Uterus (tissue), 4 donors: ENCODE results near the gene DOCK6. TPM values are rescaled to one million over a fixed set of nuclear protein-coding genes. Genes with fewer than 3 reads are reported as not detected.
"Not testable (repeated sequence)": the region's sequence is repeated elsewhere in the genome, so short reads cannot be mapped to it uniquely, and the experiment has no call there.

Experiments
- DNase-seq, 2 donors: peaks; one replicate each; pipeline ENCODE4 v3.0.0-alpha.2; 2019 to 2020
- H3K27ac ChIP-seq, 2 donors: fragments of 200-600 bp; sonication (generic); 1 replicate in 1 of 2; 2 replicates in 1 of 2; pipeline ENCODE4 v1.5.1; 2016 to 2018
- H3K27me3 ChIP-seq, 2 donors: fragments of 200-600 bp; sonication (generic); one replicate each; pipeline ENCODE4 v1.5.1; 2018 to 2019; ENCODE audit warnings: control low read depth in 1 of 2
- H3K36me3 ChIP-seq, 2 donors: fragments of 200-600 bp; sonication (generic); one replicate each; pipeline ENCODE4 v1.5.1; 2019; ENCODE audit warnings: control low read depth in 1 of 2
- H3K4me1 ChIP-seq, 2 donors: fragments of 200-600 bp; sonication (generic); one replicate each; pipeline ENCODE4 v1.5.1; 2018 to 2019; ENCODE audit warnings: control low read depth in 1 of 2
- H3K4me3 ChIP-seq, 2 donors: fragments of 200-600 bp; sonication (generic); 1 replicate in 1 of 2; 2 replicates in 1 of 2; pipeline ENCODE4 v1.5.1; 2018 to 2019; ENCODE audit warnings: mild to moderate bottlenecking in 1 of 2
- H3K9me3 ChIP-seq, 2 donors: fragments of 200-600 bp; sonication (generic); one replicate each; pipeline ENCODE4 v1.5.1; 2019; ENCODE audit warnings: control low read depth in 1 of 2
- CTCF ChIP-seq, 4 experiments: fragments of 200-600 bp in 2 of 4; fragments of 450-650 bp in 2 of 4; sonication (generic) in 2 of 4; IDR thresholded peaks; one replicate each; pipeline ENCODE4 v1.5.1; 2016 to 2019; ENCODE audit warnings: antibody characterized with exemption in 4 of 4, mild to moderate bottlenecking in 2 of 4, moderate library complexity in 1 of 4
- POLR2A ChIP-seq, 2 donors: fragments of 450-650 bp; IDR thresholded peaks; one replicate each; pipeline ENCODE4 v1.6.1; 2016; ENCODE audit warnings: antibody characterized with exemption in 2 of 2, mild to moderate bottlenecking in 1 of 2, moderate library complexity in 1 of 2
- intact Hi-C: fragments of 100-400 bp; cut with DNase I; formaldehyde crosslinking; loops from one replicate; pipeline ENCODE4 v1.15.1; 2023; ENCODE audit warnings: low total_unique reads
- total RNA-seq, 4 donors: library from RNA; depleted of rRNA in 3 of 4; stranded (reverse); fragments of >200 nt in 3 of 4; gene quantifications; one replicate each; pipeline versions ENCODE4 v1.1.0 to v1.2.4, GENCODE V29; 2014 to 2023
- donor health status: DM: yes; HTN: yes; CAD: no.

DOCK6 gene
- total RNA-seq, 4 donors from 2014 or later, result 13.5 to 89.4 (median 38.6) TPM

DNA sequence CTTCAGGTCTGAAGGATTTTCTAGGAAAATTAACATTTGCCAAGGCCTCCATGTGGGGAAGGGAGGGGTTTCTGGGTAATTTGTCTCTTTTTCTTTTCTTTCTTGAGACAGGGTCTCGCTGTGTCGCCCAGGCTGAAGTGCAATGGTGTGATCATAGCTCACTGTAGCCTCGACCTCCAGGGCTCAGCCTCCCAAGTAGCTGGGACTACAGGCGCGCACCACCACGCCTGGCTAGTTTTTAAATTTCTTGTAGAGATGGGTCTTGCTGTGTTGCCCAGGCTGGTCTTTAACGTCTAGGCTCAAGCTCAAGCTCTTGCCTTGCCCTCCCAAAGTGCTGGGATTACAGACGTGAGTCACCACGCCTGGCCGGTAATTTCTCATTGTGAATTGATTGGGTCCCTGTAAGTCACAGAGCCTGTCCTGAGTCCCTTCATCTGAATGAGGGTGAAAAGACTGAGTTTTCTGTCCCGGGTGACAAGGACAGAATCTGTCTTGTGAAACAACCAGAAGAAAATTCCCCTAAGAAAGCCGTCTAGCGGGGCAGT is 96.8 kb downstream of the DOCK6 start:
- TF ChIP-seq CTCF (IDR thresholded peaks at IDR 0.05) (no peak), POLR2A (IDR thresholded peaks at IDR 0.05) (no peak)
- H3K36me3 ChIP-seq, result no peaks in the 10 kb centered on the region
- no peak overlapping the region for H3K4me3 ChIP-seq
- H3K27me3 ChIP-seq, result no peaks in the 10 kb centered on the region
- no peak for DNase-seq
- H3K27ac ChIP-seq, result peak overlapping the region; percentile 93 to 96
- H3K4me1 ChIP-seq, result peaks cover 24 to 37% of the 10 kb centered on the region in 2 donors
- intact Hi-C loops, result no loop called here
- H3K9me3 ChIP-seq, result no peaks in the 10 kb centered on the region

GRCh38 chr19:11164879-11165406 is 97.4 kb downstream of the DOCK6 start:
- H3K27ac ChIP-seq, result peak overlapping the region; percentile 93 to 96
- DNase-seq, result peak; percentile 92 to 96
- TF ChIP-seq CTCF (IDR thresholded peaks at IDR 0.05) (peak in 1 of 4 experiments; percentile 4), POLR2A (IDR thresholded peaks at IDR 0.05) (peak in 1 of 2 donors; percentile 25)
- intact Hi-C loops, result loop anchor here (5.0 kb wide), 1 partner anchor 32 kb away; the partner anchor contains the start of gene KANK2
- no peaks in the 10 kb centered on the region for H3K36me3 ChIP-seq
- peaks cover 24 to 31% of the 10 kb centered on the region in 2 donors for H3K4me1 ChIP-seq
- H3K27me3 ChIP-seq, result no peaks in the 10 kb centered on the region
- no peaks in the 10 kb centered on the region for H3K9me3 ChIP-seq
- H3K4me3 ChIP-seq, result no peak overlapping the region

- TF ChIP-seq CTCF (IDR thresholded peaks at IDR 0.05) (no peak), POLR2A (IDR thresholded peaks at IDR 0.05) (no peak)
- no peaks in the 10 kb centered on the region for H3K36me3 ChIP-seq
- H3K27ac ChIP-seq, result peak overlapping the region; percentile 93 to 96
- DNase-seq, result no peak
- H3K9me3 ChIP-seq, result no peaks in the 10 kb centered on the region
- peaks cover 24 to 26% of the 10 kb centered on the region in 2 donors for H3K4me1 ChIP-seq
- intact Hi-C loops, result loop anchor here (5.0 kb wide), 1 partner anchor 33 kb away; the partner anchor contains the start of gene KANK2
- H3K27me3 ChIP-seq, result no peaks in the 10 kb centered on the region
- no peak overlapping the region for H3K4me3 ChIP-seq
These were observed 98.0 kb downstream of the DOCK6 start for GRCh38 chr19:11164296-11164695.

DNA sequence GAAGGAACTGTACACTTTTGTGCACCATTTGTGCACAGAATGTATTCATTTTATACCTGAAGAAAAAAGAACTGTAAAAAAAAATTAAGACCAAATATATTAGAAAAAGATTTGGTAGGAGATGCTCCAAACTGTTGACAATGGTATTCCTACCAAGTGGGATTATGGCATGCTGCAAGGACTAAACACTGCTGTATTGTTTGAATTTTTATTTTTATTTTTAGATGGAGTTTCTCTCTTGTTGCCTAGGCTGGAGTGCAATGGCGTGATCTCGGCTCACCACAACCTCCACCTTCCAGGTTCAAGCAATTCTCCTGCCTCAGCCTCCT is 101.9 kb downstream of the DOCK6 start:
- H3K4me1 ChIP-seq, result peaks cover 11 to 20% of the 10 kb centered on the region in 2 donors
- H3K36me3 ChIP-seq, DNase-seq, H3K9me3 ChIP-seq, H3K4me3 ChIP-seq, H3K27me3 ChIP-seq: not testable (repeated sequence)
- H3K27ac ChIP-seq, result peak overlapping the region; percentile 93 to 96
- intact Hi-C loops, result loop anchor here (5.0 kb wide), 1 partner anchor 37 kb away; the partner anchor contains the start of gene KANK2

GRCh38 chr19:11159598-11160439 is 102.5 kb downstream of the DOCK6 start:
- no peak for TF ChIP-seq POLR2A (IDR thresholded peaks at IDR 0.05)
- TF ChIP-seq CTCF (IDR thresholded peaks at IDR 0.05), result peak in 2 of 4 experiments; percentile 24 to 37

More at GRCh38 chr19:11159598-11160439, 102.5 kb downstream of the DOCK6 start:
- peak; percentile 76 to 85 for DNase-seq
- H3K4me3 ChIP-seq, result no peak overlapping the region
- intact Hi-C loops, result loop anchor here (5.0 kb wide), 1 partner anchor 37 kb away; the partner anchor contains the start of gene KANK2
- peak overlapping the region; percentile 93 to 96 for H3K27ac ChIP-seq
- H3K4me1 ChIP-seq, result peaks cover 9 to 16% of the 10 kb centered on the region in 2 donors
- no peaks in the 10 kb centered on the region for H3K36me3 ChIP-seq
- no peaks in the 10 kb centered on the region for H3K9me3 ChIP-seq
- H3K27me3 ChIP-seq, result no peaks in the 10 kb centered on the region
